Amniotic epithelial cell (primary cell): Measurements from ENCODE around the gene CACNA1I.

Source experiments
- DNase-seq: peaks from one replicate; pipeline ENCODE4 v3.0.0-alpha.2; 2010; ENCODE audit warnings: low read depth

CACNA1I gene

DNA sequence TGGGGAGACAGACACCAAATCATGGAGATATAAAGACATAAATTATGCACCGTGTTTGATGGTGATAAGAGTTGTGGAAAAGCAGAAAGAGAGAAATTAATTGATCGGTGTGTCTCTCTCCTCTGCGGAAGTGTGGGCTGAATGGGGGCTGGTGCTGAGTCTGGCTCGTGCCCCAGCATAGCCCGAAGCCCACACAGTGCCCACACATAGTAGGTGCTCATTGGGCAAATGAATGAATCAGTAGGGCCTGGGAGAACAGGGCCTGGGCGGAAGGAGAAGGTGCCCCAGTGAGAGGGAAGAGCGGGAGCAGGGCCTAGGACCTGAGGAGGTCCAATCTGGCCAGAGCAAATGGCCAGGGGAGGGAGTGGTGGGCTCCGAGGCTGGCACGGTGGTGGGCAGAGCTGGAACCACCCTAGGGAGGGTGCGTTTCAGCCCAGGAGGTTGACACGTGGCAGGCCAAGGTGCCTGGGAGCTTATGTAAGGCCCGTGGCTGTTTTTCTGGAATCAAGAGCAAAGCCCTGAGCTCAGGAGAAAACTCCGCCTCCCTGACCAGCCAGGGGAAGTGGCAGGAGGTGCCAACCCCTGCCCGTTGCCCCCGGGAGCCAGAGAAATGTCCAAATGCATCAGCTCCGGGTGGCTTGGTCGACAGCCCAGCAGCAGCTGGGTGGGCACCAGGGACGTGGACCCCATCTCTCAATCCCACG, 2.1 kb upstream of the CACNA1I start:
- DNase-seq: no peak

GRCh38 chr22:39569066-39569465, 1.5 kb upstream of the CACNA1I start:
- no peak for DNase-seq

- no peak for DNase-seq
These were observed 327 bp upstream of the CACNA1I start for GRCh38 chr22:39570226-39570625.

GRCh38 chr22:39571538-39571937, 985 bp downstream of the CACNA1I start:
- DNase-seq: no peak

DNA sequence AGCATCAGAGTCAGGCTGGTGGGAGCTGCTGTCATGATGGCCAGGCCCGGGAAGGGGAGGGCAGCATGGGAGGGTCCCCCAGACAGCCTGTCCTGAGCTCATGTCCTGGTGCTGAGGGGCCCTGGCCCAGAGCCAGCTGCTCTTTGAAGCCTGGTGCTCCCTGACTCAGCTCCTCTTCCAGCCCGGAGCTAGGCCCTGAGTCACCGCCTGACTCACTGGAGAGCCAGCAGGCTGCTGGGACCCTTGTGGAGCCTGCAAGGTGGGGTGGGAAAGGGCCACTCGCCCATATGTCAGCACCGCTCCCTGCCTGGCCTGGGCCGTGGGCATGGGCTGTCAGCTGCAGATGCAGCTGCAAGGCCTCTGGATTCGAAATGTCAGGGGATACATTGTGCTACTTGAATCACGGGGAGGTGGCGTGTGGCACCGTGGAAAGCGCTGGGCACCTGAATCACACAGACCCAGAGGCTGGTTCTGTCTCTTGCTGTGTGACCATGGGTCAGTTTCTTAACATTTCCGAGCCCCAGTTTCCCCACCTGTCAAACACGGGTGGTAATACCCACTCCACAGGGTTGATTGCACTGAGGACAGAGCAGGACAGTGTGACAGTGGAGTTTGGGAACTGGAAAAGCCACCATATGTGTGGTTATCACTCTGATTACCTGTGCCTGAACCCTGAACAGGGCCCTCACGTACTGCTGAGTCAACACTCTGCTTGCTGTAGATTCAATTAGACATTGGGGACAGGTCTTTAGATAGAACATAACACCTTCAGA, 4.4 kb downstream of the CACNA1I start:
- DNase-seq: peak; percentile 76

DNA sequence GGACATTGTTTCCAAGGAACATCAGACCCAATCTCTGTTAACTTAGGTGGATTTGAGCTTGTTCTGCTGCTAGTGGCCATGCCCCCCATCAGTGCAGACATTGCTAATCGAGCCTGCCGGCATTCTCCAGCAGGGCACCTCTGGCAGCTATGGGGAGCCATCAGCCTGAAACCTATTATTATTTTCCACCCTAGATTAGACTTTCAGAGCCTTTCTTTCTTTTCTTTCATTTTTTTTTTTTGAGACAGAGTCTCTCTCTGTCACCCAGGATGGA, 4.9 kb downstream of the CACNA1I start:
- no peak for DNase-seq

- no peak for DNase-seq
These were observed 5.5 kb downstream of the CACNA1I start for GRCh38 chr22:39576027-39576426.

DNA sequence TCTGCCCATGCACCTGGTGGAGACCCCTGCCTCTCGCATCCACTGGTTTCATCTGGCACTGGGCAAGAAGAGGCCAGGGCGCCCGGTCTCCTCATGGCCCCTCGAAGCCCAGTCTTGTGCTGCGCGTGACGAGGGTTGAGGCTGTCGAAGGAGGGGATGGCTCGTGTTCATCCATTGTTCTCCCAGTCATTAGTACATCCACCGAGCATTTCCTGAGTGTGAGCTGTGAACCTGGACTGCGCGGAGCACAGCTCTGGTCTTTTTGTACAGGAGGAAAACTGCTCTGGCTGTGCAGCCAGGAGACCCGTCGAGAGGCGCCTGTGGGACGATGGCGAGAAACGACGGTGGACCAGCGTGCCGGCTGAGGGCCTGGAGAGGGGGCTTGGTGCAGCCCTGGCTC, 6.8 kb downstream of the CACNA1I start:
- DNase-seq: no peak

GRCh38 chr22:39577900-39578299, 7.3 kb downstream of the CACNA1I start:
- no peak for DNase-seq

DNA sequence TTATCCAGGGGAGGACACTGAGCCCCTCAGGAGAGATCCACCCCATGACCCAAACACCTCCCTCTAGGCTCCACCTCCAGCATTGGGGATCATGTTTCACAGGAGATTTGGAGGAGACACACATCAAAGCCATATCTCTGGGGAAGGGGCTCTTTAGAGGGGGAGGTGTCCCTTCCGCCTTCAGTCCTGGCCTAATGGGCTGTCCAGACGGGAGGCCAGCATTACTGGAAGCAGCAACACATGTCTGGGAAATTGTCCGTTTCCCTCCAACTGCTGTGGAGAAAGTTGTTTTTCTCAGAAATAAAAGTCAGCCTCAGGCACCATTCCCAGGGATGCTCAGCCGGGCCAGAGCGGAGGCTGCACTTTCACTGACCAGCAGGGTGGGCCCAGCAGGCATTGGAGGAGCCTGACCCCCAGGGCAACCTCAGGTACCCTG, 9.5 kb downstream of the CACNA1I start:
- no peak for DNase-seq

- DNase-seq: no peak
These were observed 10.2 kb downstream of the CACNA1I start for GRCh38 chr22:39580795-39581194.

DNA sequence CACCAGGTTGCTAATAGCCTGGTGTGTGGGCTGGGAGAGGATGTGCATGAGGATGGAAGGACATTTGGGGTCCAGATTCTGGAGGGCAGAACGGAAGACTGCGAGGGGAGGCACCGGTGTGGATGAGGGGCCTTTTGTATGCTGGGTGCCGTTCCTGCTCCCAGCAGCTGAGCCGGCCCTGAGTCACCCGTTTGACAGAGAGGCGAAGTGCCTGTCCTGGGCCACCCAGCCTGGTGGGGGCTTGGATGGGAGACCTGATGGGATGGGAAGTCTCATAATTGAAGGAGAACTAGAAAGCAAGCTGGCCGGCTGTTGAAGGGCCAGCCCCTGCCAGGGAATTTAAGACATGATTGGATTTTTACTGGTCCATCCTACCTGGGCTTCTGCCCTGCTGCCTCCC, 10.8 kb downstream of the CACNA1I start:
- no peak for DNase-seq

DNA sequence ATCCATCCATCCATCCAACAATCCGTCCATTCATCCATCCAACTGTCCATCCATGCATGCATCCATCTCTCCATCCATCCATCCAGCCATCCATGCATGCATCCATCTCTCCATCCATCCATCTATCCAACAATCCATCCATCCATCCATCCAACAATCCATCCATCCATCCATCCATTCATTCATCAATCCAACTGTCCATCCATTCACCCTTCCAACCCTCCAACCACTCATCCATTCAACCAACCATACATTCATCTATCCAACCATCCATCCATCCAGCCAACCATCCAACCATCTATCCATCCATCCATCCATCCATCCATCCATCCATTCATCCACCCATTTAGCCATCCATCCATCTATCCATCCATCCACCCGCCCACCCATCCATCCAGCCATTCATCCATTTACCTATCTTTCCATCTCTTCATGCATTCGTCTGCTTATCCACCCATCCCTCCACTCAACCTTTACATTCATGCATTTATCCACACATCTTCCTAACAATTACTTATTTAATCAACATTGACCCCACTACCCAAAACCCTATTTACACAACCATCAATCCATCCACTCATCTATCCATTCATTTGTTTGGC, 12.6 kb downstream of the CACNA1I start:
- DNase-seq: no peak

- DNase-seq: no peak
These were observed 19.3 kb downstream of the CACNA1I start for GRCh38 chr22:39589875-39590274.

- DNase-seq: peak; percentile 87
These were observed 21.8 kb downstream of the CACNA1I start for GRCh38 chr22:39592081-39593065.

GRCh38 chr22:39593066-39593930, 22.7 kb downstream of the CACNA1I start:
- DNase-seq: peak; percentile 64

- DNase-seq: no peak
These were observed 23.4 kb downstream of the CACNA1I start for GRCh38 chr22:39593931-39594285.

DNA sequence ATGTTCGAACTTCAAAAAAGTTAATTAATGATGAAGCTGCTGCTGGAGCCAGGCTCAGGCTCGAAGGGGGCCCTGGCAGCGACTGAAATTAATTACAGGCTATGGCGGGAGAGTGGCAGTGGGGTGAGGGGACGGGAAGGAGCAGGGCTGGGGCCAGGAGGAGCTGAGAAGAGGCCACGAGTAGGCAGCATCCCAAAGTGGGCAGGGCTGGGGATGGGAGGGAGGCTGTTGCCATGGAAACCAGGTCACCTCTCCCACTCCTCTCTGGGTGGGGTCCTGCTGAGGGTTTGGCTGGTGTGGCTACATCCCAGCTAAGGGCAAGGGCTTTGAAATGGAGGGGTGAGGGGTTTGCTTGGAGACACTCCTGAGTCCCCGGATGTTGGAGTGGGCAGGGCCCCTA, 23.9 kb downstream of the CACNA1I start:
- no peak for DNase-seq

- no peak for DNase-seq
These were observed 25.1 kb downstream of the CACNA1I start for GRCh38 chr22:39595622-39596172.

DNA sequence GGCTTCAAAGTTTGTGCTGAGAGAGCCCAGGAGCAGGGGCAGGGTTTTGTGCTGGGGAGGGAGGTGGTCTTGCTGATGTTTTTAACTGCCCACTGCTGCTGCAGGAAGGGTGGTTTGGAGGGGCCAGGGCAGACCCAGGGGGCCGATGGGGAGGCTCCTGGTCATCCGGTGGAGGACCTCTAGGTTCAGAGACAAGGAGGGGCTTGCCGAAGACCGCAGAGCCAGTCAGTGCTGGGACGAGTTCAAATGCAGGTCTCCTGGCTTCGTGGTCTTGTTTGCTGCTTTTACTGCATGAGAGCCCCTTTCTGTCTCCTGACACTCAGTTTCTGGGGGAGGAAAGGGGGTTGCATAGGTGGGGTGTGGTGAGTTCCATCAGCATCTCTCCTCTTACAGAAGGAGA, 26.0 kb downstream of the CACNA1I start:
- DNase-seq: no peak

- no peak for DNase-seq
These were observed 26.8 kb downstream of the CACNA1I start for GRCh38 chr22:39597236-39597869.
